ENCODE data around the gene RBM4B.

RBM4B gene

DNA sequence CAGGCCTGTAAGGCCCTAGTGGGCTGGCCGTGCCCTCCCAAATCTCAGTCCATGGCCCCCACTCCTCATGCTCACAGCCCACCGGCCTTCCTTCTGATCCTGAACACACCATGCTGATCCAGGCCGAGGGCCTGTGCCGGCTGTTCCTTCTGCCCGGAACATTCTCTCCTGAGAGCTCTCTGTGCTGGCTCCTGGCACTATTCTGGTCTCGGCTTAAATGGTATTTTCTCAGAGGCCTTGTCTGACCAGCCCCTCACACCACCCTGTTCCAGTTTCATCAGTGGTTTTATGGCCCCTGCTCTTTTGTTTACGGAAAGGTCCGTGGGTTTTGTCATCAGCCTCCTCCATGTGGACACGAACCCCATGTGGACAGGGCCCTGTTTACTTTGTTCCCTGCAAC is 29.3 kb upstream of the RBM4B start:
- no peak for DNase-seq

DNA sequence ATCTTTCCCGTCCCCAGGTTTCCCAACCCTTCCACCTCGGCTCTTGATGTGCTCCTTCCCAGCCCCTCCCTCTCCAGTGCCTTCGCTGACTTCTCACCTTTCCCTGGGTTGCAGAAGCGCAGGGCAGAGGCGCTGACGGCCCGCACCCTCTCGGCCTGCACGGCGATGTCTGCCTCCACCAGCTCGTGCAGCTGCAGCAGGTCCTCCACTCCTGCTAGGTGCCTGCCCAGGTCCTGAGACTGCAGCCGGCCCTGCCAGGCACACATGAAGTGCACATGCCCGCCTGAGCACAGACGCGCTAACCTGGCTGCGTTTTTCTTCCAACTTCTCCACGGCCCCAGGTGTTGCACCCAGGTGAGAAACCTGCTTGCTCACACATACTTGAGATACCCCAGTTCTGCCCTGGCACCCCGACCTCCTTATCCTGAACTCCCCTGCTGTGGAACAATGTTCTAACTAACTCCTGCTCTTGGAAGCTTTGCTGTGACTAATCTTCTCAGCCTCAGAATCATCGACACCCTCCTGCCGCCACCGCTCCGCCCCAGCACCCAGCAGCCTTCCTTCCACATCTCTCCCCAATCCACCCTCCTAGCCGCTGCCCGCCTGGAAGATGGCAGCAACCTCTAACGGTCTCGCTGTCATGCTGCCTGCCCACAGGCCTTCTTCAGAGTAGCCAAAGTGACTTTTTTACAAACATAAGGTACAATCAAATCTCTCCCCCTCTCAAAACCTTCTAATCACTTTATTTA is 28.1 kb upstream of the RBM4B start:
- no peak for DNase-seq

GRCh38 chr11:66704659-66705360 is 27.1 kb upstream of the RBM4B start:
- no peak for DNase-seq

DNA sequence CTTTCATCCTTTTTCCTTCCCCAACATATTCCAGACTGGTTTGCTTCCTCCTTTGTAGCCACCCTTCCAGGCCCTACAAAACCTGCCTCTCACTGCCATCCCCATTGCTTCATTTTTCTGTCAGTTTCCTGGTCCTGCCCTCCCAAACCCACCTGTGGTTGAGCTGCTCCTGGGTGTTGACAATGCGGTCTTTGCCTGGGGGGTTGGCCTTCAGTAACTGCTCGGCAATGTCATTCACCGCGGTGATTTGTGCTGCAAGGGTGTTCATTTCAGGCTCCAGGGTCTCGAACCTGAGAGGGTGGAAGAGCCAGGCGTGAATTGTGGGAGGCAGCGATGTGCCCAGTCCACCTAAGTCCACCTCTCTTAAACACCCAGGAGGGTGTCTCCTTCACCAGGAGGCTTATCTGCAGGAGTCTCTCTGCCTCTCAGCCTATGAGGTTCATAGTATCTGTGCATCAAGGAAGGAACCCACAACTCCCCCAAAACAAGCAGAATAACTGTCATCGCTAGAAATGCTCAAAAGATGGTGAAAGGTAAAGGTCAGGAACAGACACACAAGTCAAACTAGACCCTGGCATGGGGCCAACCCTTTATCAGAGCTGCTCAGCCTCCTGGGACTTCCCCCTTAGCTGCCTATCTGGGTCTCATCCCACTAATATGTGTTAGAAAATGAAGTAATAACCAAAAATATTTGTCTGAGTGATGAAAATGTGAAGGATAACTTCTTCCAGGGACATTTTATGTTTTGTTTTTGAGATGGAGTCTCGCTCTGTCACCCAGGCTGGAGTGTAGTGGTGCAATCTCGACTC is 23.9 kb upstream of the RBM4B start:
- no peak for DNase-seq

- no peak for DNase-seq
Measured at GRCh38 chr11:66700742-66701141, 23.1 kb upstream of the RBM4B start.

DNA sequence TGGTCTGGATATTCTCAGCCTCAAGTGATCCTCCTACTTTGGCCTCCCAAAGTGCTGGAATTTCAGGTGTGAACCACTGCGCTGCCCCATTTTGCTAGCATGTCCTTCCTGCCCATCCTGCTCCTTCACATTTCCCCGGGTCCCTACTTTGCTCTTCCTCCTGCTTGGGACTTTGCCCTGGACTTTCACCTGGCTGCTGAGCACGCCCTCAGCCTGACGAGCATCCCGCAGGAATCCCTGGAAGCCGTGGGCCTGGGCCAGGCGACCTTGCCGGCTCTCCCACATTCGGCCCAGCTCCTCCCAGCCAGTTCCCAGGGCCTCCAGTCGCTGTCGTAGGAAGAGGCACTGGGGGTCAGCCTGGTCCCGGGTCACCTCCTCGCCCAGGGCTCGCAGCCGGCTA is 22.6 kb upstream of the RBM4B start:
- DNase-seq: no peak

DNA sequence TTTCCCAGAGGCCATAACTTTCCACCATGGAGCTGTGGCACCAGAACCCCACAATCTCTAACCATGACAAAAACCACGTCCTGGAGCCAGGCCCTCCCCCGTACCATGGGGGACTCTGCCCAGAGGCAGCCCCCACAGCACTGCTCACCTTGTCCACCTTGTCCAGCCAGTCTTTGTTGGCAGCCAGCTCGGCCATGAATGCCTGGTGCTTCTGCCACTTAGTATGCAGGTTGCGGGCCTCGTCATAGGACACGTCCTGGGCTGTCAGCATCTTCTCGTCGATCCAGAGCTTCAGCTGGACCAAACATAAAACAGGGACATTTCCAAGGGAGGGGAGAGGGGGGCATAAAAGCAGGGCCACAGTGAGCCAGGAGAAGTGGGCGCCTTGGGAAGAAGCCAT is 20.8 kb upstream of the RBM4B start:
- DNase-seq: no peak

DNA sequence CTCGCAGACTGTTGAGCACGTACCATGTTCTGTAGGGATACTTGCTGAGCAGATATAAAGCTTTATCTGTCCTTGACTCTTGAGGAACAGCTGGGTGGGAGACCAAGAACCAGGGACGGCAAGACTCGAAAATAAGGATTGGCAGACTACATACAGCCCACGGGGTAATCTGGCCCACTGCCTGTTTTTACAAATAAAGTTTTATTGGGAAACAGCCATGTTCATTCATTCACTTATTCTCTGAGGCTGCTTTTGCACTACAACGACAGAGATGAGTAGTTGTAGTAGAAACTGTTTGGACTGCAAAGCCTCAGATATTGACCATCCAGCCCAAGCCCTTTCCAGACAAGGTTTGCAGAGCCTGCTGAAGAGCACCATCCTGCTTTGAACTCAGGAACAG is 20.3 kb upstream of the RBM4B start:
- DNase-seq: no peak

DNA sequence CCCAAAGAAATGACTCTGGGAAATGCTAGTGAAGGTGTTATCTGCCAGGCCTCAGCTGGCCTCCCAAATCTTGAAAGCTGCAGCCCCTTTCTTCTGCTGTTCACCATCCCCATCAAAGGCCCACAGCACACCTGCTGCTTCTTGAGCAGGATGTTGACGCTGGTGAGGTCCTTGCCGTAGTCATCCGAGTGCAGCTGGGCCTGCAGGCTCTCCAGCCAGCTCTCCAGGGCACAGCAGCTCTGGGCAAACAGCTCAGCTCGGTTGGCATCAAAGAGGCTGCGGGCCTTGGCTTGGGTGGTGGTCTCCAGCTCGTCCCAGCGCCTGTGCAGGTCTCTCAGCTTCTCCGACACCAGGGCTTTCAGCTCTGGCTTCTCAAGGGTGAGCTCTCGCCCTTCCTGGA is 18.5 kb upstream of the RBM4B start:
- DNase-seq: no peak

DNA sequence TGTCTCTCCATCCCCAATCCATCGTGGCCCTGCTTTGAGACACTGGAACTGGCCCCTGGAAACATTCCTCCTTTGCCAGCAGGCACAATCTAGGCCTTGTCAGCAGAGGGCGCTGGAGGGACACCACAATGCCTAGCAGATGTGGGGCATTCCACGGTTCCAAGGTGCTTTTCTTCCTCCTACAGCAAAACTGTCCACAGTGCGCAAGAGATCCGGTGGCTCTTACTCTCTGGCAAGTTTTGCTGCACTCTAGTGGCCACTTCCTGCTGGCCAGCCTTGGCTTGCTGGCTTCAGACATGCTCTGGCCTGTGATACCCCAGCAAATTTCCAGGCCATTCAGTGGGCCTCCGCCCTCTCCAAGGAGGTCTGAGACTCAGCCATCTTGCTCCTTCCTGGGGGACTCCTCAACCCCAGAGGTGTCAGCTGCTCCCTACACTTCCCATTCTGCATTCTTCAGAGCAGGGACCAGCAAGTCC is 17.1 kb upstream of the RBM4B start:
- DNase-seq: peak; percentile 94

- DNase-seq: no peak
Measured at GRCh38 chr11:66694056-66694410, 16.3 kb upstream of the RBM4B start.

GRCh38 chr11:66693356-66694055 is 15.8 kb upstream of the RBM4B start:
- DNase-seq: no peak

GRCh38 chr11:66692871-66693331 is 15.2 kb upstream of the RBM4B start:
- no peak for DNase-seq

GRCh38 chr11:66692446-66692845 is 14.8 kb upstream of the RBM4B start:
- DNase-seq: no peak

- DNase-seq: no peak
Measured at GRCh38 chr11:66691311-66691980, 13.8 kb upstream of the RBM4B start.

DNA sequence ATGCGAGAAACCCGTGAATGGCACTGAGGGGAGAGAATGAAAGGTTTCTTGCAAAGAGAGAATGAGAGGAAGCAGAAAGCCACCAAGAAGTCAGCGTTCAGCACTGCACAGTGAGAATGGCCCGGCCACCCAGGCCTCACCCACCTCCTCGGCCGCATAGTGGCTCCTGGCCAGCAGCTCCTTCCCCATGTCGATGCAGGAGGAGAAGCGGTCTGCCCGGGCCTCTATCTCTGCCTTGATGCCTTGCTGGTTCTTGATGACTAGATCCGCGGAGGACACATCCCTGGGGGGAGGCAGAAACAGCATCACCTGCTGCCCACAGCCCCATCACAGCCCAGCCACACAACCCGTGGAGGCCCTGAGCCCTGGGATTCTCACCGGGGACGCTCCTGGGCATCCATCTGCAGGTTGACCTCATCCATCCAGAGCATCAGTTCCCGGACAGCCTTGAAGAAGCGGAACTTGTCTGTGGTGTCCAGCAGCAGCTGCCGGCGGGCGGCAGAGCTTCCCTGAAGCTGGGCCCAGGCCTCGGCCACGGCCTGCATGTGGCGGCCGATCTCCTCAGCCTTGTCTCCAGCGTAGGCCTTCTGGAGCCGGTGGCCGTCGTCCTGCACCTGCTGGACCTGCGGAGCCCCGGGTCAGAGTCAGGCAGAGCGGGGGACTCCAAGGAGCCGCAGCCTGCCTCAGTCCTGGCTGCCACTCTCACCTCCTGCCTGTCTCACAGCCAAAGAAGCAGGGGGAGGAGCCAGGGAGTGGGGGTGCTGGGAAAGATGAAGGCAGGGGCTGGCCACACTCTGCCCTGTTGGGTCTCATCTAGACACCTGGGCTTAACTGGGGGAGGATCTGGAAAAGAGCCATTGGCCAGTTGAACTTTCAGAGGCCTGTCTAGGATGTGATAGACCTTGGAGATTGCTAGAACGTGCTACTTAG is 12.2 kb upstream of the RBM4B start:
- no peak for DNase-seq

- no peak for DNase-seq
Measured at GRCh38 chr11:66688561-66689534, 11.2 kb upstream of the RBM4B start.

GRCh38 chr11:66687831-66688281 is 10.2 kb upstream of the RBM4B start:
- DNase-seq: no peak

DNA sequence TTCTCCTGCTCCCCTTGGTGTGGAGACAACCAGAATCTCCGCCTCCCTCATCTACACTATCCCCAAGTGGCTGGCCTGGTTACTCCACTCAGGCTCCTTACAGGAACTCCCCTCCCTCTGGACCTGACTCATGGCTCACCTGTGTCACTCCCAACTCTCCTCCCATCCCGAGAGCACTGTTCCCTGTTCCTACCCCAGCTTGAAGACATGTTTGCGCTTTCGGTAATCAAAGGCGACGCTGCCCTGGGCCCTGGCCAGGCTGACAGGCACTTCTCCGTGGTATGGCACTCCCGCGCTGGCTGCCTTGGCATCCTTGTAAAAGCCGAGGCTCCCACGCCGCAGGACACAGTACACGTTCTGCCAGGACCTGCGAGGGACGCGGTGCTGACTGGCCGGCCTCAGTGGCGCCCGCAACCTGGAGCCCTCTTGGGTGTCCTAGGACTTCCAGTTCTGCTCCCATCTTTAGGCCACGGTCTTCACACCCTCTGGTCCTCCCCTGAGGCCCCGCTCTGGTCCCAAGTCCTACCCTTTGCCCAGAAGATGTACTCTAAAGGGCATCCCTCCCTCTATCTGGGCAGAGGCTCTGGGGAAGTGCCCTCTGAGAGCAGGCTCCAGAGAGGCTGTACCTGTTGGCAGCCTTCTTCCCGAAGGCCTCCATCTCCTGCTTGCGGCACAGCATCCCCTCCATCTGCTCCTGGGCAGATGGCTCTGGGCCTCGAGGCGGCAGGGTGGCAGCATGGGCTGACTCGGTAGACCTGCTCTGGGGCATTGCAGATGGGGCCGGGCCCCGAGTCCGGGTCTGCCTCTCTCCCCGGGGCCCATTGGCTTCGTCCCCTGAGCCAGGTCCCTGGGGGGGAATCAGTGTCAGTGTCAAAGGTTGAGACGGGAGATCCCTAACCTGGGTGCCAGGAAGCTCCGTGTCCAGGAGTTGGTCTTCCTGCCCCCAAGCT is 9.4 kb upstream of the RBM4B start:
- no peak for DNase-seq

All from NCI-H82 (cell line).